HPDE6-E6E7 (cell line): ENCODE data around the gene PQBP1.
A peak's percentile ranks its signal among the peaks of the same experiment; 100 is the strongest.

Source experiments
- DNase-seq: peaks from one replicate; pipeline ENCODE4 v3.0.0; 2011; ENCODE audit warnings: missing footprints; ENCODE audit errors: extremely low spot score

The PQBP1 gene

DNA sequence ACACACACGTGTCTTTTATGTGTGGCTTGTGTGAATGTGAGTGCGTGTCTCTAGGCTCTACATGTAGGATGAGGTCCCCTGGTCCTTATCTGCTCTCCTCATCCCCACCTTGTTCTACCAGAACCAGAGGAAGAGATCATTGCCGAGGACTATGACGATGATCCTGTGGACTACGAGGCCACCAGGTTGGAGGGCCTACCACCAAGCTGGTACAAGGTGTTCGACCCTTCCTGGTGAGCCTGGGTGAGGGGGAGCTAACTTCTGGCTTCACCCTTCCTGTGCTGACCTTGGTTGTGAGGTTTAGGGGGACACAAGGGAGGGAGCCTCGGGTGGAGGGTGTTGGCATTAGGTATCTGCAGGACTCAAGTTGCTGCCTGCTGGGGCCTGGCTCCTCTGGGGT, 3.3 kb downstream of the PQBP1 start:
- DNase-seq = no peak

DNA sequence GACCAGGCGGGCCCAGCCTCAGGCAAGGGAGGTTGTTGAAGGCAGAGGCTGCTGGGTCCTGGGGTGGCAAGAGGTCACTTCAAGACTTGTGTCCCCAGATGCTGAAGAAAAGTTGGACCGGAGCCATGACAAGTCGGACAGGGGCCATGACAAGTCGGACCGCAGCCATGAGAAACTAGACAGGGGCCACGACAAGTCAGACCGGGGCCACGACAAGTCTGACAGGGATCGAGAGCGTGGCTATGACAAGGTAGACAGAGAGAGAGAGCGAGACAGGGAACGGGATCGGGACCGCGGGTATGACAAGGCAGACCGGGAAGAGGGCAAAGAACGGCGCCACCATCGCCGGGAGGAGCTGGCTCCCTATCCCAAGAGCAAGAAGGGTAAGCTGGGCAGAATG, 4.4 kb downstream of the PQBP1 start:
- no peak for DNase-seq

DNA sequence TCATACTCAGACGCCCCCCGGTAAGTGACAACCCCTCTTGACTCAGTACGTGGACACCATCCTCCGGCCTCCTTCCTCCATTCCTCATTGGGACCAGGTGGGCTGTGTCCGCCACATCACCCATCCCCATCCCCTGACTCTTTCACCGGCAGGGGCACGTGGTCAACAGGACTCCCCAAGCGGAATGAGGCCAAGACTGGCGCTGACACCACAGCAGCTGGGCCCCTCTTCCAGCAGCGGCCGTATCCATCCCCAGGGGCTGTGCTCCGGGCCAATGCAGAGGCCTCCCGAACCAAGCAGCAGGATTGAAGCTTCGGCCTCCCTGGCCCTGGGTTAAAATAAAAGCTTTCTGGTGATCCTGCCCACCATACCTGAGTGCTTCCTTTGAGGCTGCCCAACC, 5.0 kb downstream of the PQBP1 start:
- DNase-seq = no peak

DNA sequence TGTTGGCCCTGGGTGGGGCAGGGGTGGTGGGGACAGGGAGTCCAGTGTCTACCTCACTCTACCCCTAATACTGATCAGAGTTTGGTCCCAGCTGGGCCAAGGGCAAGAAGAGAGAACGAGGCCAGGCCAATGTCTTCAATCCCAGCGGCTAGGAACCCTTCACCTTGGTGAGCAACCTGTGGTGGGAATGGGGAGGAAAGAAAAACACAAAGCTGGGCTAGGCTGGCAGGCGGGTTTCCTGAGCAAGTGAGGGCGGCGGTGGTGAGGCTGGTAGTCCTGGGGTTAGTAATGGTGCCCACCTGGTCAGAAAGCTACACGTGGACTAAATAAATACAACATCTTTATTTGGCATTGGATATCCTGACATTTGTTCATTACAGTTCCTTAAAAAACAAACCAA, 5.6 kb downstream of the PQBP1 start:
- no peak for DNase-seq

DNA sequence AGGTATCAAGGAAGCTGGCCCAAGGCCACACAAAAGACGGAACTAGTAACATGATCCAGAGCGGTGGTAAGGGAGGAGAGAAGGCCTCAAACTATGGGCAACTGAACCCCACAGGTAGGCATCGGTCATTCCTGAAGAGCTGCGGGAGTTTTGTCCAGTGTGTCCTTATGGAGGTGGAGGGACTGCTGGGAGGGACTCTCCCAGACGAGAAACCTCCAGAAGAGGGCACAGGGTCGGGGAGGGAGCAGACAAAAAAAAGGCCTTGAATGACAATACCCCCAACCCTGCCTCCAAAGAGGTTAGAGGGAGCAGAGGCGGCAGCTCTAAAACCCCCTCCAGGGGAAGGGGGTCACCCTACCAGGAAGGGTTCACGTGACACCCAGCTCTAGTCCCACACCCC, 6.5 kb downstream of the PQBP1 start:
- no peak for DNase-seq

DNA sequence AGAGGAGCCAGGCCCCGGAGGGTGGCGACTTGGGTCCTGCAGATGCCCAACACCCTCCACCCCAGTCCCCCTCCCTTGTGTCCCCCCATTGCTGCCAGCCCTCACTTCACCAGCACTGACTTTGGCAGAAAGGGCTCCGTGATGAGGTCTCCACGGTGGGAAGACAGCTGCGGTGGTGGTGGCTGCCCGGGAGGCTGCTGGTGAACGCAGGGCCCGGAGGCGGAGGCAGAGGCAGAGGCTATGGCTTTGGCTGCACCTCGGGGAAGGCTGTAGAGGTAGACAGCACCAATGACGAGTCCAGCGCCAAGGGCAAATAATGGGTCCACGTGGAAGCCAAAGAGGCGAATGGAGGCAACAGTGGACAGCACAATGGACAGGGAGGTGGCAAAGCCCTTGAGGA, 6.9 kb downstream of the PQBP1 start:
- DNase-seq = no peak

DNA sequence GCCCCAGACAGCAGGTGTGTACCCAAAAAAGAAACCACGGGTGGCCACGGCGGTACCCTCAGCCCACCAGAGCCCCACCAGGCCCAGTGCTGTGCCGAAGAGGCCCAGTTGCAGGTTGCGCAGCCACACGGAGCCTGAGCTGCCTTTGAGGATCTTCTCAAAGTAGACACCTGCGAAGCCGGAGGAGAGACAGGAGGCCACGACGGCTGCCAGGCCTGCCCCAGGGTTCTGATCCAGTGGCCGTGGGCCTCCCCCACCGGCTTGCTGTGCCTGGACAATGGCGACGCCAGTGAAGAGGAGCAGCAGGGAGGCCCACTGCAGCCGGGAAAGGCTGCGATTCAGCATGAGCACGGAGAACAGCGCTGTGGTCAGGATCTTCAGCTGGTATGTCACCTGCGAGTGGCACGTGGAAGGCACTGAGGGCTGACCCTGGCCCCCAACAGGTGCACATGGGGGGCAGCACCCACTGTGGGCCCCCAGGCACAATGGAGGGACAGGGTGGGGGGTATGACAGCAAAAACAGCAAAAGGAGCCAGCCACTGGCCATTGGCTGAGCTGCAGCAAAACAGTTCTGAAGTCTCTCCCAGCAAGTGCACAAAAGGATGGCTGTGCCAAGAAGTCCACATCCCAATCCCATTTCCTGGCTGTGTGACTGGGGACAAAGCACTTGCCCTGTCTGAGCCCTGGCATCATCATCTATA, 7.5 kb downstream of the PQBP1 start:
- no peak for DNase-seq

DNA sequence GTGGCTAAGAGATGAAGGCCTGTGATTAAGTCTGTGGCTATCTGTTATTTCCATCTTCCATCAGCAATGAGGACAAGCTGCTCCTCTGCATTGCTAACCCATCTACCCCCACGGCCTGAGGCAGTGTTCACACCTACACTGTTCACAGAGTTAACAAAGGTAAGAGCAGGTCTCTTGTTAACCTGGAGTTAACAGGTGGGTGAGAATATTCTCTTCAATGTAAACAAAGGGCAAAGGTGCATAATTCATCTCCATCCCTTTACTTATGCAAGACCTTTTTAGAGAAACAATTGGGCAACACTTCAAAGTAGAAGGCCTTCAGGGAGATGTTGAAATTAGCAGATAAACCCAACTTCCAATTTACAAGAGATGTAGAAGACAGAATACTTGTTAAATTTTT, 10.9 kb downstream of the PQBP1 start:
- no peak for DNase-seq

DNA sequence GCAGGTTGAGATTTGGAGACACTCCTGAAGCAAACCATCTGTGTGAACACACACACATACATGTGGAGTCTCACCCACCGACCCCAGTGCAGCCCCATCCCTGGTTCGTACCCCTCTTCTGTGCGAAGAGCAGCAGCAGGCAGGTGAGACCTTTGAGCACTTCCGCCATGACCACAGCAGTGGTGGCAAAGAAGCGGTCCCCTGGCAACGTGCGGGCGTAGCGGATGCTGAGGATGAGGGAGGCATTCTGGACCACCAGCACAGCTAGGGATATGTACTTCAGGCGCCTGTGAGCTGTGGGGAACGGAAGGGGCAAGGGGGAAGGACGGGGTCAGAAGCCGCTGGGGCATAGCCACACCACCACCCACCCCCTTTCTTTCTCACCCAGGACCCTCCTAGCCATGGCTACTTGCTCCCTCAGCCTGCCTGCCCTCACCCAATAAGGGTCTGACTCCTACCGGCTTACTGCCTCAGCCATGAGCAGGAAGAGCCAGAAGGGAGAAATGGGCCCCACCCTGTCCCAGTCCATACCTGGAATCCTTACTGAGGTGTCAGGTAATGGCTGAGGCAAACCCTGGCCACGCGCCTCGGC, 12.1 kb downstream of the PQBP1 start:
- DNase-seq = no peak

DNA sequence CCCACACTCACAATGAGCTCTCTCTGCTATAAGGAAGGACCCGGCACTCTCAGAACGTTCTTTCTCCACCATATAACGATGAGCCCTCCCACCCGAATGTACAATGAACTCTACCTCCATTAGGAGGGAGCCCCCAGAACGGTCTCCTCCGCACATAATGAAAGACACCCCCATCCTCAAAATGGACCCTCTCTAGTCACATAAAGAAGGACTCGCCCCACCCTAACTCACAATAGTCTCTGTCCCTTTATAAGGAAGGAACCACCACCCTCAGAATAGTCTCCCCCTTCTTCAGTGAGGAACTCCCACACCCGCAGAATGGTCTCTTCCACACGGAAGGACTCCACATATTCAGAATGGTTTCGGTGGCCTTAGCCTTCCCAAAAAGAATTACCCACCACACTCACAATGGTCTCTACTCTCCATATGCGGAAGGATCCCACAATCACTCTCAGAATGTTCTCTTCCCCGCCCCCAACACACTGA, 13.2 kb downstream of the PQBP1 start:
- no peak for DNase-seq

DNA sequence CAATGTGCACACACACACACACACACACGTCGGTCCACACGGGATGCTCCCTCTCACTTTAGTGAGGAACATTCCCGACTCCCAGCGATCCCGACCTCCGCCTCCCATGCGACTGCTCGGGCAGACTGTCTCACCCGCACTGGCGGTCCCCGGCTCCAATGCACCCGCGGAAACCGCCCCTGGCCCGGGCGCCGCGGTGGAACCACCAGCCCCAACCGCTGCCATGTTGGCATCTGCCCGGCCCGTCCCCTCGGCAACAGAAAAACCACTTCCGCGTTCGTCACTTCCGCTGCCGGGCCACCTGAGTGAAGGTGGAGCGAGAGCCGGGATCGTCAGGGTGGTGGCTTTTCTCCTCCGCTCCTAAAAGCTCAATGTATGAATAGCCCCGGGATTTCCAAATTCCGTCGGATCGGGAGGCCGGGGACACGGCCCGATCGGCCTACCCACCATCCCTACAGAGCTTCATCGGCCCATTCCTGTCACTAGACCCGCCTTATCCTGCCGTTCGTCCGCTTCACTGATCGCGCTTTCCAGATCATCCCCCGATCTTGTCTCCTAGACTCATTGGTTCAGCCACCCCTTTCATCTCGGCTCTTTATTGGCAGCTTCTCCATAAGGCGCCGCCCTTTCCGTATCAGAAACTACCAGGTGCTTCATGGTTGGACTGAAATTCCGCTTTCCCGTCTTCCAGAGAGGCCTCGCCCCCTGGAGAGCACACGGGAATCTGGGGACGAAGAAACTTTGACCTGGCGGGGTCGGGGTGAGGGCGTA, 13.9 kb downstream of the PQBP1 start, which contains the start of gene SLC35A2:
TSS of gene SLC35A2 (minus strand) at position 235 of the 771 bp plus-strand sequence. CDS start at position 225, 10 bp downstream.
- peak; percentile 57 for DNase-seq

DNA sequence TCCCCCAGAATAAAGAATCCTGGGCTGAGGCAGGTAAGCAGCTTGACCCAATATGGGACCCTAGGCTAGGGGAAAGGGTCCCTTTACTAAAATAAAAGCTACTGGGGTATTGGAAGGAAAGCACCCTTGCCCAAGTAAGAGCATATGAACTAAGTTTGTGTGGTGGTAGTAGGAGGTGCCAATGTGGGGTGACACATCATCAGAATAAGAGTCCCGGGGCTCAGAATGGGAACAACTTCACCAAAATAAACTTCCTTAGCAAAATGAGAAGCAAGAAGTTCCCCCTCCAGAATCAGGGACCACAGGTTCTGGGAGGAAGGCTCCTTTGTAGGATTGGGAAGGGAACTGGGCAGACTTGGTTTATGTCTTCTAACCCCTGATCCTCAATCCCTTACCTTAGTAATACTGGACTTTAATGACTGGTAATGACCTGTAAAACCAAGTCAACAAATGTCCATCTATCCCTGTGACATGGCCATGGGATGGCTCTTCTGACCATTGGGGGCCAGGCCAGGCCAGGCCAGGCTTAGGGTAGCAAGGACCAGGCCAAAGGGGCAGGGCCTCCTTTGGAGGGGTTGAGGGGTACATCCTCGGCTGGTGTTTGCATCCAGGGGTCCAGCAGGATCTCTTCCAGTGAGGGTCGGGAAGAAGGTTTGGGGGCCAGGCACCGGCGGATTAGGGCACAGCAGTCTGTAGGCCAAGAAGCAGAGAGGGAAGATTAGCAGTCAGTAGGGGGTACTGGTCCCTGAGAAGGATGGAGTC, 16.1 kb downstream of the PQBP1 start:
- no peak for DNase-seq

DNA sequence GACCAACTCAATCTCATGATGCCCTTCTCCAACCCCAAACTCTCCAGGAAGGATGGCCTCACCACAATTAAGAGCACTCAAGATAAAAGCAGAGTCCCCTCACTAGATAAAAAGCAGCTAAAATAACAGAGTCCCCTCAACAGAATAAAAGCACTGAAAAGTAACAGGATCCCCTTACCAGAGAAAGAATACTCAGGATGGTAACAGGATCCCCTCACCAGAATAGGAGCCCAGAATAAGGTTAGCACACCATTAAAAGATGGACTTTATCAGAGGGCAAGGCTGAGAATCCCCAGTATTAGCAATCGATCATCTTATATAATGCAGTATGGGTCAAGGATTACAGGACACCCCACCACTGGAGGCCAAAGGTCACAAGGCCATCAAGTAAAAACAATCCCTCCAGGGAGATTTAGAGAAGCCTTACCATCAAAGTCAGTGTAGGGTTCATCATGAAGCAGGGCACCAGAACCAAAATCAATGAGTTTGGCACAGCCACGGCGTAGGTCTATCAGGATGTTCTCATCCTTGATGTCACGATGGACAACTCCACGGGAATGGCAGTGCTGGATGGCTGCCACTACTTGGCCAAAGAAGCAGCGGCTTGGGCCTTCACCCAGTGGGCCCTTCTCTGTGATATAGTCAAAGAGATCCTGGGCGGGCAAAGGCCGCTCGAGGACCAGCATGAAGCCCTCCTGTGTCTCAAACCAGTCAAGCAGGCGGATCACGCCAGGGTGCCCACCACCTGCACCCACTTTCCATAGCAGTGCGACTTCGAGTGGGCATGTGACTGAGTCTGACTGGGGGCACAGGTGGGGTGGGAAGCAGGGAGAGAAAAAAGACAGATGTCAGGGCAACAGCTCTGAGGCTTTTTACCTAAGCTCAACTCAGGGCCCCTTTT, 17.1 kb downstream of the PQBP1 start:
- no peak for DNase-seq

DNA sequence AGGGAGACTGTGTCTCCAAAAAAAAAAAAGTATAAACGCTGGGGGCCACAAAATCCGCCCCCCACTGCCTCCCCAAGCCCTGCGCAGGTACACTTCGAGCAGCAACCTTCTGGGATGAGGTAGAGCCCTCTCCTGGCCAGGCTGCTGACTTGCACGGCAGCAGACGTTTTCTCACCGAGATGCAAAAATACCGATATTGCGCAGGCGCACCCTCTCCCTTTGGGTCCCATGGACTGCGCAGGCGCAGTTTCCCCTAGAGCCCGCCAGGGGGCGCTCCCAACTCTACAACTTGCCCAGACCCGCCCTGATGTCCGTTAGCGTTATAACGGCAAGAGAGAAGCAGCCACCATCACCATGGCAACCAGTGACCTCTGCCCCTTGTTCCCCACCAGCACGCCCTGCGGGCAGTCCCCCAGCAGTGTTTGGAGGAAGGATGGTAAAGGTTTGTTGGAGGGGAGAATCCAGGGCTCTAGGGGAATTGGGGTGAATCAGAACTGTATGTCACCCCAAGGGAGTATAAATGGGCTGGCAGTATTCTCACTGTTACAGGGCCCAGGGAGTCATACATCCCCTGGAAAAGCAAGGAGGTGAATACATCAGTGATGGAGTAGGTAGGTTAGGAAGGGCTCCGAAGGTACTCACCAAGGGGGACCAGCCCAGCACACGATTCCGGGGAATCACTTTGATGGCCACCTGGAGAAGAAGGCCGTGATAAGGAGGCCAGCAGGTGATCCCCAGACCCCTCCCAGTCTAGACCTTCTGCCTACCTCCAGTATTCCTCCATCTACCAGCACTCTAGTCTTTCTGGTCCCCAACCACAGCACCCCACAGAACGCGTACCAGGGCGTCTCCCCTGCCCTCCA, 19.6 kb downstream of the PQBP1 start:
- peak; percentile 70 for DNase-seq

DNA sequence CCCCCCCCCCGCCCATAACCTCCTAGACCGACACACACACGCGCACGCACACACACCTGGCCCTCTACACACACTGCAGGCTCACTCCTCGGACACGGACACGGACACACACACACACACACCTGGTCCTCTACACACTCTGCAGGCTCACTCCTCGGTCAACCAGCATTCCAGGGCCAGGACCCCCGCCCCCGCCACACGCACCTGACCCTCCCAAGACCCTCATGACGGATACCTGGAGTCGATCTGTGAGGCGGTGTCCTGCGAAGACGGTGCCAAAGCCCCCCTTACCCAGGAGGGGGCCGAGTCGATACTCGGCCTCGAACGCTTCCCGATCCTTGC, 20.5 kb downstream of the PQBP1 start:
- no peak for DNase-seq

DNA sequence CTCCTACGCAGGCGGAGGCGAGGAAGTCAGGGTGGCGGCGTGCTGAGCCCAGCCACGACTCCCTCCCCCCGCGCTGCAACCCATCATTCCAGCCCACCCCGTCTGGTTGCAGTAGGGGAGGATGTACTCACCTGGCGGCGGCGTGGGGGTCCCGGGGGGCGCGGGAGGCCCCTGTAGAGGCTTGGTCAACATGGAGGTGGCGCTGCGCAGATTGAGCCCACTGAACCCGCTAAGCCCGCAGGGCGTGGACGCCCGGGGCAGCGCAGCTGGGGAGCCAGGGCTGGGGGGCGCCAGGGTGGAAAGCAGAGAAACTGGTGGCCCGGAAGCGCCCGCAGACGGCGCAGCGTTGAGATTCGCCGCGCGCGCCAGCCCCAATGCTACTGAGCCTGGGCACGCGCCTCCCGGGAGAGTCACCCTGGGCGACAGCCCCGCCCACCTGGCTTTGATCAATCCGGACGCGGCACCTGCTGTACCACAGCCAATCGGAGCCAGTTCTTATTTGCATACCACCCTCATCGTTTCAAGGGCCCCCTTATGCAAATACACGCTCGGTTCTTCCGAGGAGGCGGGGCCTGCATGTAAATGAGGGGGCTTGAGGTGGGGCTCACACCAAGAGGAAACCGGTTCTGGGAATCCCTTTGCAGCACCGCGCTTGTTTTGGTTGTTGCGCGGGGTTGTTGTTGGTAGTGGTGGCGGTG, 21.1 kb downstream of the PQBP1 start, which contains the start of gene PIM2:
TSS of gene PIM2 (minus strand) at position 382 of the 698 bp plus-strand sequence. CDS start at position 192, 190 bp downstream.
- peak; percentile 74 for DNase-seq

DNA sequence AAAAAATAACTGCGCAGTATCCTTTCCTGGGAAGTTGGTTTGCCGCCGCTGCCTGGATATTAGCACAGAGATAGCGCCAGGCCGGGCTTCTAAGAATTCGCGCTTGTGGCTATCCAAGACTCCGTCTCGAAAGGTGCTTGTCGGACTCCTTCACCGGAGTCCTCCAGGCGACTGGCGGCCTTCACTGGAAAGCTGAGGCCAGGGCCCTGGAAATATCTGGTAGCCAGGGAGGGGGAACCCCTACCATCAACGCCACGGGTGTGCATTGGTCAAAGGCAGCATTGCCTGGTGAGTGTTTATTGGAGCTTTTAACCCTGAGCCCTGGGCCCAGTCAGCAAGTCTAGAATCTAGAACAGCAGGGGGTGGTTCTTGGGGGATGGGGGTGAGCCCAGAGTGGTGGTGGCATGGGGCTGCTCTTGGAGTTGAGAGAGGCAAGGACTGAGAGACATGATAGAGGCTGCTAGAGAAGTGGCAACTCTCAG, 21.7 kb downstream of the PQBP1 start:
- DNase-seq = no peak

DNA sequence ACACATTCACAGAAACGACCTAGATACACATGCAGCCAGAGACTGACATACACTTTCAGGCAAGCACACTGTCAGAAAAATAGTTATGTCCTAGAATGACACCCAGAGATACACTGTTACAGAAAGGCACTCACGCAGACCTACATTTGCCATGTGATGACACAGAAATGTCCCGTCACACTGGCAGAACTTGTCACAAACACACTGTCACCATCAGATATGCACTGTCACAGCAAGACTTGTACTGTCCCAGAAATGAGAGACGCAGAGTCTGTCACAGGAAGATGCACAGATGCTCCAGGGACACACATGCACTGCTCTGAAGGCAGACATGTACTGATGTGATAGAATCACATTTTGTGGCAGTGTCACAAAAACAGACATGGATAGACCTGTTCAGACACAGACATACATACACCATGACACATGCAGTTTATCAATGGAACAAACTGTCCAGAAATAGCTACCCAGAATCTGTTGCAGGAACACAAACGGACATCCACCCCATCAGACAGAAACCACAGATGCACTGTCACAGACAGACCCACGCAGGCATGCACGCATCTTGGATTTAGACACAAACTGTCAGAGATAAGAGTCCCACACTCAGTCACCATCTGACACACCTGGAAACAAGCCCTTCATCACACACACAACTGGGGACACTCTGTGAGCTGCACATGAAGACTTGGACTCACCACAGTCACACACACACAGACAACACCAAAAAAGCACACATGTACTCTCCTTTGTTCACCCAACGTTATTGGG, 22.4 kb downstream of the PQBP1 start:
- DNase-seq = no peak
